Measurements from ENCODE around the gene CHRDL2.

CHRDL2 gene

GRCh38 chr11:74710281-74710938 is 20.8 kb downstream of the CHRDL2 start:
- DNase-seq: peak; percentile 55

GRCh38 chr11:74709175-74709574 is 22.1 kb downstream of the CHRDL2 start:
- DNase-seq: no peak

DNA sequence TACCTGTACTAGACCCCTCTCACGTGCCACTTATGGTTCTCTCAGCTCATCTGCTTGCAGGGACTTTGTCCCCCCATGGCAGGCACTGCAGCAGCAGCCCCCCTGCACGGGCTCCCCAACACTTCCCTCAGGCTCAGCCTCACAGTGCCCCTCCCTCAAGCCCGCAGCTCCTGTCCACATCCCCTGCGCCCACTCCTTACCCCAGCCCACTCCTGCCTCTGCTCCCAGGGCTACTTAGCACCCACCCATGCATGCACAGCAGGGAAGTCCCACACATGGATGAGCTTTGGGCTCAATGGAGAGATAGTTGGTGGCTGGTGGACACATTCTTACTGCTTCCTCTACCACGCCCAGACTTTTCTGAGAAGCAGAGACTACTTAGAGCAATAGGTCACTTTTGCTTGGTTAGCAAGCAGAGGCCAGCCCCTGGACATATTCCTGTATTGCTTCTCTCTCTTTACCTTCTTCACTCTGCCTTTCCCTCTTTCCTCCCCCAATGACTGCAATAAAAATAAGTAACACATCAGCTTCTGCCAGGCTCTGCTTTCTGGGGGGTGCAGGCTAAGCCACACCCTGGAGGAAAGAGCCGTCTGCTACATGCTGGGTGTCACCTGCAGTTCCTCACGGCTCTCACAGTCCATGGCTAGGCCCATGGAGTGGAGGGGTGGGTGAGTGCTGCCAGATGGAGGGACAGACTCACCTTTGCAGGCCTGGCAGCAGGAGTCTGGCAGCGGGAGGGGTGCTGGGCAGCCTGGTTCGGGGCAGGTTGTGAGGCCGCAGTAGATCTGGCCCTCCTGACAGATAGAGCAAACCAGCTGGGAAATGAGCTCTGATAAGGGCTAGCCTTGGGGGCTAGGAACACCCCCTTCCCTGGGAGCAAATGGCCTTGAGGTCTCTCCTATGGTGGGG is 23.4 kb downstream of the CHRDL2 start:
- no peak for DNase-seq

- DNase-seq: no peak
These were observed 24.0 kb downstream of the CHRDL2 start for GRCh38 chr11:74707182-74707581.

DNA sequence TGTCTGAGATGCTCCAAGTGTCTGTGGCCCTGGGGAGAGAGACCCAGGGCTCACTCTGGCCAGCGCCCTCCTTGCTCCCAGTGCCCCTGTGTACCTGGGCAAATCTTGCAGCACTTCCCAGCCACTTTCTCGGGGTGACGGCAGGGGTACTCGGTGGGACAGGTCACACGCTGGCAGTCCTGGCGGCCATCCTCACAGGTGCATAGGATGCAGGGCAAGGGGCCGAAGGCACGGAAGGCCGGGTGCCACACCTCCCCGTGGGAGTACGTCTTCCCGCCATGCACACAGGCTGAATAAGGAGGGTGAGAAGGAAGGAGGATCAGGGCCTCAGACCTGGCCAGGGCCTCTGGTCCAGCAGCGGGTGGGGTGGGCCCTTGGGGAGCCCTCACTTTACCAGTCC is 28.0 kb downstream of the CHRDL2 start:
- DNase-seq: no peak

GRCh38 chr11:74702383-74703007 is 28.7 kb downstream of the CHRDL2 start:
- DNase-seq: peak; percentile 67

DNA sequence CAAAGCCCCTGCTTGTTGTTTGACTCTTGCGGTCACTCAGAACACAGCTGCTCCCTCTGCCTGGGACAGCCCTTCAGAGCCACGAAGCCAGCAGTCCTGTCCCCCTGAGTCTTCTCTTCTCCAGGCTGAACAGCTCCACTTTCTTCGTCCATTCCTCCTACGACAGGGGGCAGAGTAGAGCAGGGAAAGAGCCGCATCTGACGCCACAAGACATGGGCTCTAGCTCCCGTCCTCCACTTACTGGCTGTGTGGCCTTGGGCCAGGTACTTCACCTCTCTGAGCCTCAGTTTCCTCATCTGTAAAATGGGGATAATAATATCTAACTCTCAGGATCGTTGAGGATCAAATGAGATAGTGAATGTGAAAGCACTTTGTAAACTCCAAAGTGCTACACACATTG is 29.9 kb downstream of the CHRDL2 start:
- no peak for DNase-seq

DNA sequence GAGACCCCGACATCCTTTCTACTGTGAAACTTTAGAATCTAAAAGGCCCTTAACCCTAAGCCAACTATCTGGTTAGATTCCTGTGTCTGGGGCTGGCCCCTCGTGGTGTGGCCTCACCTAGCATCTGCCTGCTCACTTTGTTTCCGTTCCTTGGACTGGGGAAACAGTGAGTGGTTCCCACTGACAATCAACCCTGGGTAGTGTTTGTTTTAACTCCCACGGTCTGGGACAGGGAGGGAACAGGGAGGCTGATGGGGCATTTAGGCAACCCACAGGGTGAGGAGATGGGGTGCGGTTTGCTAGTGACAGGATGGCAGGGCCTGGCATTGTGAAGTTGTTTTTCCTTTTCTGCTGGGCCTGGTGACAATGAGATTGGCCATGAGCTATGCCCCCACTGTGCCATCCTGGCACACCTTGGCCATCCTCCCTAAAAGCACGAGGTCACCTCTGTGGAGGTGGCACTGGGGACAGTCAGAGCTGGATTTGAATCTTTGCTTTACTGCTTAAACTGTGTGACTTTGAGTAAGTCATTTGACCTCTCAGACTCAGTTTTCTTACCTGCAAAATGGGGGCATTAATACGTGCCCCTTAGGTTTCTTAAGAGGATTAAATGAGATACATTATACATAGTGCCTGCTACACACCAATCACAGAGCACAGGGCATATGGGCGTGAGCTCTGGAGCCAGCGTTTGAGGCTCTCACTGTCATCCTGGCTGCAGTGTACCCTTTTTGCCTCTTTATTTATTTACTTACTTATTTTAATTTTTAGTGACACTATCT is 31.4 kb downstream of the CHRDL2 start:
- no peak for DNase-seq

- DNase-seq: no peak
These were observed 33.5 kb downstream of the CHRDL2 start for GRCh38 chr11:74697722-74698121.

DNA sequence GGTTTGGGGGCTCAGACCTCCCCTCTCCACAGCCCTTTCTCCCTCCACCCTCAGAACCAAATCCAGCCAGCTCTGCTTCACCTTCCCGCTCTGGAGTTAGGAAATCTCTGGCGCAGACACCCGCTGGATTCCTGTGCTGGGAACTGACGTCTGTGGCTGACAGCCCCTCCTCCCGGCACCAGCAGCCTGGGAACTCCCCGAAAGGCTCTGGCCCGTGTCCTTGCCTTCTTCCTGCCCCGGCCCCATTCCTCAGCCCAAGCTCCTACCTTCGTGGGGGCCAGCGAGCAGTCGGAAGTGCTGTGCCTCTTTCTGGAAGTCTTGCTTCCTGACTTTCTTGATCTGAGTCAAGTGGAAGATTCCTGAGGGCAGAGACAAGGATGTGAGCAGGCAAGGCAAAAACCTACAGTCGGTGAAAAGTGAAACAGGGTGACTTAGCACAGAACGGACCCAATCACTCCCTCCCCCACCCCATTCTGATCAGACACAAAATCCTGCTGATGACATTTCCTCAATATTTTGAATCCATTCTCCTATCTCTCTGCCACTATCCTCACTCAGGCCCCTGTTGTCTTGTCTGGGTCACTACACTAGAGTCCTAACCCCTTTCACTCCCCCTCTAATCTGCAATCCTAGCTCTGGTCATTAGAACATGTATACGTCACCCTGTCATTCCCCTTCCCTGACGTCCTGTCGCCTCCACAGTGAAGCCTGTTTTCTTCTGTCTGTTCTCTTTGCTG is 34.1 kb downstream of the CHRDL2 start:
- peak; percentile 80 for DNase-seq

DNA sequence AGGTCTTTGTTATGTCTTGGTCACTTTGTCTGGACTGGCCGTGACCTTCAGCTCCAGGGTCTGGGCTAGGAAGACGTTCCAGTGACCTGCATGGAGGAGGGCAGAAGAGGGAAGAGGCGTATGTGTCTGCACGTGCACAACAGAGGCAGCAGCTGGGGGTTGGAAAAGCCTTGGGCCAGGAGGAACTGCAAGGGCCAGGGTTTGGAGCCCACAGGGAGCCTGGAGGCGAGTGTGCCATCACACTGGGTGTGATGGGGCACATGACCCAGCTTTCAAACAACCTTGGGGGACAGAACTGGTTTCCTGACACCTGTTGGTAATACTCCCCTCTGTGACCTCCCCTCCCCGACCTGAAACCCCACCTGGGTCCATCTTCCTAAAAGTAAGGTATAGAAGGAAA is 34.7 kb downstream of the CHRDL2 start:
- DNase-seq: no peak

- no peak for DNase-seq
These were observed 35.4 kb downstream of the CHRDL2 start for GRCh38 chr11:74695705-74696280.

DNA sequence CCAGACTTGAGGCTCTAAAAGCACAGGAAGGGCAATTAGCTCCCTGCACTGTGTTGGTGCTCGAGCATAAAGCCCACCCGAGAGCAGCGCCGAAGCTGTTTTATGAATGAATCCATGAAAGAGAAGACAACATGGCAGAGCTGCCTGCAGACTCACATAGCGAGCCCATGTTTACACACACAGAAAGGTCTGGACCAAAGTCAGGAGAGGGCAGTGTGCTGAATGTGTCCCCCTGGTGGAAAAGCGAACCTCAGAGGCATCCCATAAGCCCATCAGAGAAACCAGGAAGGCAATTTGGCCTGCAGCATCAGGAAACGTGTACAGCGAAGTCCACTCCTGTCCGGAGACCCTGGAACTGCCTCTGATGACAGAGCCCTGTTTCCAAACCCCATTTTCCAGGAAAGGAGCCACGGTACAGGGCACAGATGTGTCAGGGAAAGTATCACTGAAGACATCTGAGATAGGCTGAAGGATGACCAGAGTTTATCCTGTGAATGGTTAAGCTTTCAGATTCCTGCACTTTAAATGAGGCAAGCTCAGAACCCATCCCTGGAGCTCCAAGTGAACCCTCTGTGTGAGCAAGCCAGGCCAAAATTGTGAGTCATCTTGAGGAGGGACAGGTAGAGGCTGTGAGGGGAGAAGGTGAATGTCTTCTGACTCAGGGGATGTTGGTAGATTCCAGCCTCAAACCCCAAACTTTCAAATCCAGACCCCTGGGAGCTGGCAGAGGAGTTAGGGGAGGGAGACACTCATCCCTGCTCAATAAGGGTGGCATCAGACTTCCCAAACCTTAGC is 36.9 kb downstream of the CHRDL2 start:
- DNase-seq: no peak

GRCh38 chr11:74693531-74693930 is 37.7 kb downstream of the CHRDL2 start:
- DNase-seq: no peak

- DNase-seq: no peak
These were observed 39.5 kb downstream of the CHRDL2 start for GRCh38 chr11:74691755-74692154.

GRCh38 chr11:74689666-74690065 is 41.6 kb downstream of the CHRDL2 start:
- DNase-seq: no peak

DNA sequence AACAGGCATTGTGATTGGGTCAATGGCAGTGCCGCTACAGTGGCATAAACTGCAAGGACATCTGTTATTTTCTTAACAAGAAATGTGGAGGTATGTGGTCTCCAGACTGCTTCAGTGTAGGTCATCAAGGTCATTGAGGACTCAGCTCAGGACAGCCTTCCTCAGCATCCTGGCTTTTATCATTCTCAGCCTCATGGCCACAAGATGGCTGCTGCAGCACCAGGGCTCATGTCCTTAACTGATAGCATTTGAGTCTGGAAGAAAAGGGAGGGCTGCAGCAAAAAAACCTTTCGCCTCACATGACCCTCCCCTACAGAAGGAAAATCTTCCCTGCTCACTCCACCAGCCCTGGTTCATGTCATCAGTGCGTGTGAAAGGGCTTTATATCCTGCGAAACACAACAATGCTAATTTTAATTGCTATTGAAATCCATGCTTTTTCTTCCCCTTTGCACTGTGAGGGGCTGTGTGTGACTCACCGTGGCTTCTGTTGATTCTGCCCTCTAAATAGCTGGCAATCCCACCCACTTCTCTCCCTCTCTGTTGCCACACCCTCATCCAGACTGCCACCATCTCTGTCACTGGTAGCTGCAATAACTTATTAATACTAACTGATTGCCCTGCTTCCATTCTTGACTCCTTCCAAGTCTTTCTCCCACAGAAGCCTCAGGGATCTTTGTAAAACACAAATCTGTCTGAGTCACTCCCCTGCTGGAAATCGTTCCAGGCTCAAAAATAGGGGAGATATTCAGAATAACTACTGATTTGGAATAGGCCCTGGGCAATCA is 43.8 kb downstream of the CHRDL2 start:
- no peak for DNase-seq

DNA sequence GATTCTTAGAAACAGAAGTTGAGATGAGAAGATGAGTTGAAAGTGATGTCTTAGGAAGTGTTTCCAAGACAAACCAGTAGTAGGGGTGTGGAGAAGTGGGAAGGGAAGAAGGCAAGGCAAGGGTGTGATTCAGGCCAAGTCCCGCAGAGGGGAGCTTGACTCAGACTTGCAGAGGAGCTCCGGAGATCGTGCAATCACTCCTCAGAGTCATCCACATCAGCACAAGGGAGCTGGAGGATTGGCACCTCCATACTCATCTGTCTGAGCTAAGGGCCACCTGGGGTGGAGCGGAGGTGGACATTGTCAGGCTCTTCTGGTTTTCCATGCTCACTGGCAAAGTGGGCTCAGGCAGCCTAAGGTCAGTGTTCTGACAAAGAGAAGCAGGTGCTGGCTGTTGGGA is 44.4 kb downstream of the CHRDL2 start:
- no peak for DNase-seq

- no peak for DNase-seq
These were observed 45.3 kb downstream of the CHRDL2 start for GRCh38 chr11:74685905-74686304.

DNA sequence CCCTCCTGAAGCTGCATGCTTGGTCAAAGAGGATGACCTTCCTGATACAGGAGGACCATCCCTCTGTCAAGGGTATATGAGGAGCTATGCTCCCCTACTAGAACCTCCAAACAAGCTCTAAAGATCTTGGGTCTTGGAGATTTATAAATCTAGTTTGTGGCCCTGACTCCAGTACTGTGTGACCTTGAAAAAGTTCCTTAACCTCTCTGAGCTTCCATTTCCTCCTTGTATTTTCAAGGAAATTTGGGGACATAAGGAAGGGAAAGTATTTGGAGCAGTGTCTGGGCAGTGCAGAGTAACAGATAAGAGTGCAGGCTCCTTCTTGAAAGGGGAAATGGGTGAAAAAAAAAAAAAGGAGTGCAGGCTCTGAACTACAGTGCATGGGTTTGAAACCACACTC is 45.9 kb downstream of the CHRDL2 start:
- DNase-seq: no peak
